GM21529 (cell line): ENCODE results near the gene ZNF750.

ENCODE experiments used
- ATAC-seq: cut with Tn5 transposase; IDR thresholded peaks from one replicate; pipeline ENCODE4 v1.9.1; 2021; ENCODE audit not compliant: unreplicated experiment

The ZNF750 gene

GRCh38 chr17:82860606-82861392, 21.0 kb upstream of the ZNF750 start:
- ATAC-seq: no peak

- no peak for ATAC-seq
Measured at GRCh38 chr17:82859431-82860403, 19.9 kb upstream of the ZNF750 start.

- ATAC-seq: no peak
Measured at GRCh38 chr17:82858376-82859126, 18.7 kb upstream of the ZNF750 start.

- no peak for ATAC-seq
Measured at GRCh38 chr17:82856361-82856760, 16.5 kb upstream of the ZNF750 start.

GRCh38 chr17:82854226-82854625, 14.4 kb upstream of the ZNF750 start:
- no peak for ATAC-seq

- no peak for ATAC-seq
Measured at GRCh38 chr17:82851381-82851780, 11.6 kb upstream of the ZNF750 start.

GRCh38 chr17:82849076-82849945, 9.5 kb upstream of the ZNF750 start:
- no peak for ATAC-seq

GRCh38 chr17:82848022-82848592, 8.3 kb upstream of the ZNF750 start:
- no peak for ATAC-seq

- ATAC-seq: no peak
Measured at GRCh38 chr17:82846061-82846691, 6.4 kb upstream of the ZNF750 start.

- ATAC-seq: no peak
Measured at GRCh38 chr17:82845163-82845807, 5.5 kb upstream of the ZNF750 start.

GRCh38 chr17:82844796-82845162, 5.0 kb upstream of the ZNF750 start:
- no peak for ATAC-seq

GRCh38 chr17:82843904-82844680, 4.3 kb upstream of the ZNF750 start:
- ATAC-seq: no peak

- no peak for ATAC-seq
Measured at GRCh38 chr17:82841921-82842596, 2.2 kb upstream of the ZNF750 start.

GRCh38 chr17:82840431-82840831, 609 bp upstream of the ZNF750 start:
- no peak for ATAC-seq

GRCh38 chr17:82838386-82839063, 1.3 kb downstream of the ZNF750 start:
- ATAC-seq: no peak

- no peak for ATAC-seq
Measured at GRCh38 chr17:82837586-82838320, 2.1 kb downstream of the ZNF750 start.
